HepG2 (cell line): ENCODE measurements around the gene LOC128125822.

Experiments
- ATAC-seq: fragments of 200-7000 bp; cut with Tn5 transposase; 3 replicates; pipeline ENCODE4 v1.9.1; 2020; ENCODE audit warnings: mild to moderate bottlenecking, moderate library complexity
- BruUV-seq: library from RNA; stranded (reverse); fragments of 400-500 nt; replicated peaks from 2 replicates; lab custom pipeline; 2021; lab: Mats Ljungman, UMichigan
- CTCF ChIA-PET: fragments of 300-600 bp; formaldehyde crosslinking; extraction: SDS; loops from one replicate; lab custom pipeline; 2021; ENCODE audit warnings: low total read pairs, inconsistent platforms, low intra/inter-chr PET ratio; lab: Yijun Ruan, JAX
- POLR2A ChIA-PET: fragments of 350-600 bp; sonication (Branson Sonifier 250); formaldehyde crosslinking; loops from one replicate; lab custom pipeline; 2020; ENCODE audit warnings: antibody characterized with exemption, inconsistent platforms; lab: Yijun Ruan, JAX
- DNase-seq: peaks from one replicate; pipeline ENCODE4 v3.0.0-alpha.2; 2015; ENCODE audit warnings: low spot score
- FAIRE-seq: peaks from 3 replicates; lab custom pipeline; 2011; peaks lifted over from hg19 to GRCh38; lab: Jason Lieb, UNC
- H2AFZ ChIP-seq: one replicate; pipeline ENCODE4 v1.6.1; 2011; ENCODE audit warnings: low read length, inconsistent platforms
- H3K27ac ChIP-seq: fragments of 300-600 bp; 3 replicates; pipeline ENCODE4 v1.8.0; 2011; ENCODE audit warnings: mixed run types, mild to moderate bottlenecking, mixed read lengths, low read length, inconsistent platforms; ENCODE audit not compliant: insufficient read depth; ENCODE audit errors: extremely low read length
- H3K27me3 ChIP-seq, 2 experiments: fragments of 200-600 bp in 1 of 2; 2 replicates in 1 of 2; 3 replicates in 1 of 2; pipeline versions ENCODE4 v1.6.0 to v1.8.0; 2011; ENCODE audit warnings: low read length in 2 of 2, mild to moderate bottlenecking in 2 of 2, moderate library complexity in 2 of 2, inconsistent platforms in 1 of 2; ENCODE audit not compliant: insufficient read depth in 2 of 2, control insufficient read depth in 1 of 2
- H3K36me3 ChIP-seq, 2 experiments: fragments of 200-600 bp in 1 of 2; replicated peaks in 1 of 2; 2 replicates in 1 of 2; 3 replicates in 1 of 2; pipeline versions ENCODE4 v1.5.1 to v1.8.0; 2011; ENCODE audit warnings: low read length in 2 of 2, inconsistent platforms in 1 of 2; ENCODE audit not compliant: insufficient read depth in 2 of 2, control insufficient read depth in 1 of 2
- H3K4me1 ChIP-seq: 2 replicates; pipeline ENCODE4 v1.5.1; 2012; ENCODE audit warnings: low read length, inconsistent platforms; ENCODE audit not compliant: insufficient read depth
- H3K4me2 ChIP-seq: 2 replicates; pipeline ENCODE4 v1.6.0; 2011; ENCODE audit warnings: low read depth, low read length, inconsistent platforms
- H3K4me3 ChIP-seq, 3 experiments: fragments of 200-600 bp in 1 of 3; sonication (generic), shearing (Covaris generic) in 1 of 3; replicated peaks in 1 of 3; 2 replicates each; pipeline ENCODE4 v1.5.1; 2011 to 2016; ENCODE audit warnings: low read length in 3 of 3, inconsistent platforms in 2 of 3, low read depth in 2 of 3, mild to moderate bottlenecking in 2 of 3, control low read depth in 1 of 3, mixed read lengths in 1 of 3; ENCODE audit not compliant: insufficient read depth in 1 of 3
- H3K79me2 ChIP-seq: one replicate; pipeline ENCODE4 v1.6.1; 2011; ENCODE audit warnings: low read length, inconsistent platforms; ENCODE audit not compliant: insufficient read depth
- H3K9ac ChIP-seq: 2 replicates; pipeline ENCODE4 v1.6.0; 2011; ENCODE audit warnings: mild to moderate bottlenecking, low read depth, low read length, inconsistent platforms; ENCODE audit not compliant: insufficient read depth
- H3K9me3 ChIP-seq: 2 replicates; pipeline ENCODE4 v1.5.1; 2012; ENCODE audit warnings: mild to moderate bottlenecking, low read length
- H4K20me1 ChIP-seq: 2 replicates; pipeline ENCODE4 v1.6.0; 2011; ENCODE audit warnings: inconsistent platforms, mild to moderate bottlenecking, low read length, moderate library complexity; ENCODE audit not compliant: insufficient read depth
- HIC2 ChIP-seq: sonication (generic); formaldehyde crosslinking; IDR thresholded peaks from 2 replicates; pipeline ENCODE4 v1.9.0; 2022; ENCODE audit warnings: low read depth, missing genetic modification reagents
- ISX ChIP-seq: sonication (generic); formaldehyde crosslinking; conservative IDR thresholded peaks from 2 replicates; pipeline ENCODE4 v1.5.0; 2020; ENCODE audit warnings: missing genetic modification reagents
- MTA3 ChIP-seq: sonication (generic); formaldehyde crosslinking; IDR thresholded peaks from 2 replicates; pipeline ENCODE4 v1.4.0; 2020; ENCODE audit warnings: missing genetic modification reagents
- ZNF160 ChIP-seq: sonication (generic); formaldehyde crosslinking; IDR thresholded peaks from 2 replicates; pipeline ENCODE4 v1.8.0; 2022; ENCODE audit warnings: mild to moderate bottlenecking, inconsistent platforms, missing genetic modification reagents
- ZNF407 ChIP-seq: sonication (generic); formaldehyde crosslinking; IDR thresholded peaks from one replicate; pipeline ENCODE4 v1.5.1; 2020; ENCODE audit warnings: mild to moderate bottlenecking, missing genetic modification reagents; ENCODE audit errors: not compliant biosample characterization
- ZNF564 ChIP-seq: sonication (generic); formaldehyde crosslinking; IDR thresholded peaks from 2 replicates; pipeline ENCODE4 v1.8.1; 2023; ENCODE audit warnings: mild to moderate bottlenecking, missing genetic modification reagents
- WGBS: methylation state at CpG from one replicate; pipeline ENCODE4 v1.1.6; 2017; ENCODE audit warnings: low lambda C conversion rate; 5-methylcytosine and 5-hydroxymethylcytosine counted together
- in situ Hi-C: cut with HindIII; loops from 2 replicates; pipeline ENCODE4 v1.10.0; 2017; ENCODE audit warnings: low pct_unique_long_range_greater_than_20kb; ENCODE audit not compliant: extremely low pct_ligation_motif_present
- intact Hi-C: fragments of 100-400 bp; cut with micrococcal nuclease; formaldehyde crosslinking; loops from one replicate; pipeline ENCODE4 v1.10.0; 2022; ENCODE audit not compliant: unreplicated experiment
- TF ChIP-seq, protein P1 (sequence below): sonication (generic); formaldehyde crosslinking; IDR thresholded peaks from 2 replicates; pipeline ENCODE4 v1.5.1; 2020; ENCODE audit warnings: mild to moderate bottlenecking, missing genetic modification reagents

The LOC128125822 gene

GRCh38 chr6:63543001-63543400 lies 29.3 kb upstream of the LOC128125822 start:
- TF ChIP-seq ZNF407 (no peak), MTA3 (no peak), ZNF564 (no peak), HIC2 (no peak), ISX (CRISPR knock-in tag) (no peak), ZNF160 (CRISPR knock-in tag) (no peak)
- TF ChIP-seq, protein P1, sequence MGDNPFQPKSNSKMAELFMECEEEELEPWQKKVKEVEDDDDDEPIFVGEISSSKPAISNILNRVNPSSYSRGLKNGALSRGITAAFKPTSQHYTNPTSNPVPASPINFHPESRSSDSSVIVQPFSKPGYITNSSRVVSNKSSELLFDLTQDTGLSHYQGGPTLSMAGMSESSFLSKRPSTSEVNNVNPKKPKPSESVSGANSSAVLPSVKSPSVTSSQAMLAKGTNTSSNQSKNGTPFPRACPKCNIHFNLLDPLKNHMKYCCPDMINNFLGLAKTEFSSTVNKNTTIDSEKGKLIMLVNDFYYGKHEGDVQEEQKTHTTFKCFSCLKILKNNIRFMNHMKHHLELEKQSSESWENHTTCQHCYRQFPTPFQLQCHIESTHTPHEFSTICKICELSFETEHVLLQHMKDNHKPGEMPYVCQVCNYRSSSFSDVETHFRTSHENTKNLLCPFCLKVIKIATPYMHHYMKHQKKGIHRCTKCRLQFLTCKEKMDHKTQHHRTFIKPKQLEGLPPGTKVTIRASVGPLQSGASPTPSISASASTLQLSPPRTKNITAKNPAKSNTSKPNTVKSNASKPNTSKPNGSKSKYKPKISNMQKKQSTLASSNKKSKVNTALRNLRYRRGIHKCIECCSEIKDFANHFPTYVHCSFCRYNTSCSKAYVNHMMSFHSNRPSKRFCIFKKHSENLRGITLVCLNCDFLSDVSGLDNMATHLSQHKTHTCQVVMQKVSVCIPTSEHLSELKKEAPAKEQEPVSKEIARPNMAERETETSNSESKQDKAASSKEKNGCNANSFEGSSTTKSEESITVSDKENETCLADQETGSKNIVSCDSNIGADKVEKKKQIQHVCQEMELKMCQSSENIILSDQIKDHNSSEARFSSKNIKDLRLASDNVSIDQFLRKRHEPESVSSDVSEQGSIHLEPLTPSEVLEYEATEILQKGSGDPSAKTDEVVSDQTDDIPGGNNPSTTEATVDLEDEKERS (CRISPR knock-in tag), result no peak
- H3K79me2 ChIP-seq, result no peaks in the 10 kb centered on the region
- in situ Hi-C loops, result no loop called here
- BruUV-seq, result no TSS peak
- H3K36me3 ChIP-seq, result peaks cover 2 to 15% of the 10 kb centered on the region in 2 experiments; a peak in 4 of 5 replicates
- no peaks in the 10 kb centered on the region for H3K27me3 ChIP-seq
- H3K4me2 ChIP-seq, result no peak overlapping the region
- no peak overlapping the region for H3K4me3 ChIP-seq
- no peak overlapping the region for H3K27ac ChIP-seq
- FAIRE-seq (no peak), ATAC-seq (no peak), DNase-seq (no peak)
- intact Hi-C loops, result no loop called here
- no peak overlapping the region for H3K9ac ChIP-seq
- 97% methylated on average over 1 of the region's 1 CpG for WGBS
- ChIA-PET CTCF (no interaction called here), POLR2A (no interaction called here)
- no peaks in the 10 kb centered on the region for H4K20me1 ChIP-seq
- peaks cover 7% of the 10 kb centered on the region for H3K4me1 ChIP-seq
- no peaks in the 10 kb centered on the region for H3K9me3 ChIP-seq
- H2AFZ ChIP-seq, result no peak overlapping the region
